Testis (tissue), 5 donors: ENCODE measurements around the gene EIF4G2. TPM values are rescaled to one million over a fixed set of nuclear protein-coding genes. Genes with fewer than 3 reads are reported as not detected.

Experiments
- DNase-seq: peaks from one replicate; pipeline ENCODE4 v3.0.0-alpha.2; 2019
- H3K27ac ChIP-seq, 2 donors: fragments of 200-600 bp; sonication (generic); one replicate each; pipeline ENCODE4 v1.5.1; 2019
- H3K27me3 ChIP-seq: fragments of 200-600 bp; sonication (generic); one replicate; pipeline ENCODE4 v1.5.1; 2019
- H3K36me3 ChIP-seq: fragments of 200-600 bp; sonication (generic); one replicate; pipeline ENCODE4 v1.5.1; 2017; ENCODE audit warnings: low read depth; ENCODE audit errors: missing control alignments
- H3K4me1 ChIP-seq: fragments of 200-600 bp; sonication (generic); one replicate; pipeline ENCODE4 v1.5.1; 2019
- H3K4me3 ChIP-seq, 2 donors: fragments of 200-600 bp; sonication (generic); one replicate each; pipeline ENCODE4 v1.5.1; 2017 to 2019
- H3K9me3 ChIP-seq: fragments of 200-600 bp; sonication (generic); one replicate; pipeline ENCODE4 v1.5.1; 2017
- CTCF ChIP-seq, 3 experiments: fragments of 450-650 bp in 2 of 3; fragments of 200-600 bp in 1 of 3; sonication (generic) in 1 of 3; IDR thresholded peaks; one replicate each; pipeline ENCODE4 v1.5.1; 2016 to 2019; ENCODE audit warnings: antibody characterized with exemption in 3 of 3, mild to moderate bottlenecking in 2 of 3, moderate library complexity in 1 of 3
- POLR2A ChIP-seq: fragments of 450-650 bp; IDR thresholded peaks from one replicate; pipeline ENCODE4 v1.6.1; 2017; ENCODE audit warnings: antibody characterized with exemption, mild to moderate bottlenecking, moderate library complexity
- WGBS, 2 donors: methylation state at CpG; one replicate each; pipeline ENCODE4 v1.1.5; 2018; 5-methylcytosine and 5-hydroxymethylcytosine counted together
- intact Hi-C: fragments of 100-400 bp; cut with DNase I; formaldehyde crosslinking; loops from one replicate; pipeline ENCODE4 v1.15.1; 2023; ENCODE audit warnings: low total_unique reads
- long read RNA-seq, 2 donors: transcript quantifications; one replicate each; lab custom pipeline, GENCODE V29; 2026
- polyA plus RNA-seq: library from polyadenylated mRNA; stranded (reverse); fragments of 350-450 nt; fragmentation: Illumina TruSeq; extraction: RNeasy Lipid Tissue Mini Kit (QIAGEN cat#74804); gene quantifications from one replicate; pipeline ENCODE4 v1.2.3, GENCODE V29; 2014; ENCODE audit warnings: low read depth, low replicate concordance; ENCODE audit not compliant: insufficient read depth
- total RNA-seq, 2 donors: library from RNA; depleted of rRNA; stranded (reverse); fragments of >200 nt; gene quantifications; one replicate each; pipeline ENCODE4 v1.2.3, GENCODE V29; 2016

The EIF4G2 gene
- total RNA-seq (100 to 1,000 TPM; 451 to 519 TPM), polyA plus RNA-seq (501 TPM)
- long read RNA-seq, donor 1, transcript EIF4G2-228 (2 exons, 523 nt), result minor isoform, 6 of 374 reads
- long read RNA-seq, donor 1, transcript EIF4G2-201 (22 exons, 3,978 nt), result major isoform, 69 of 374 reads
- long read RNA-seq, donor 1, transcript EIF4G2-204 (3 exons, 690 nt), result minor isoform, 8 of 374 reads
- long read RNA-seq, donor 1, partial matches to known transcripts, result 286 of 374 reads
- long read RNA-seq, donor 1, other reads (novel, unspliced or antisense), result 0 of 374 reads
- long read RNA-seq, donor 2, transcript EIF4G2-228 (2 exons, 523 nt), result minor isoform, 13 of 325 reads
- long read RNA-seq, donor 2, transcript EIF4G2-204 (3 exons, 690 nt), result minor isoform, 13 of 325 reads
- long read RNA-seq, donor 2, transcript EIF4G2-201 (22 exons, 3,978 nt), result major isoform, 35 of 325 reads
- long read RNA-seq, donor 2, partial matches to known transcripts, result 260 of 325 reads
- long read RNA-seq, donor 2, other reads (novel, unspliced or antisense), result 0 of 325 reads

GRCh38 chr11:10808553-10809372 is at the start of gene EIF4G2:
TSS of gene EIF4G2 (minus strand) at chr11:10808926.
- intact Hi-C loops, result loop anchor here (5.0 kb wide), 2 partner anchors 49 to 124 kb away; partner anchors contain the start of gene ZBED5

GRCh38 chr11:10857709-10858438 is 49.1 kb upstream of the EIF4G2 start, which contains the start of gene ZBED5:
TSS of gene ZBED5 (minus strand) at chr11:10858053. CDS start at chr11:10854945, 3,108 bp downstream.
- intact Hi-C loops, result loop anchor here (5.0 kb wide), 1 partner anchor 51 kb away; the partner anchor contains the start of gene EIF4G2
- peak within 1 kb of the TSS; percentile 92 to 94 for H3K4me3 ChIP-seq
- TF ChIP-seq CTCF (IDR thresholded peaks at IDR 0.05), result no peak
- TF ChIP-seq POLR2A, result peak; percentile 85
- 0 to 1% methylated on average over 49 to 51 of the region's 59 CpGs for WGBS, 2 donors
- H3K9me3 ChIP-seq, result no peaks in the 10 kb centered on the region
- DNase-seq, result peak; percentile 99
- H3K4me1 ChIP-seq, result peaks cover 15% of the 10 kb centered on the region
- H3K27ac ChIP-seq, result peak within 1 kb of the TSS; percentile 97 to 98
- no peaks in the 10 kb centered on the region for H3K36me3 ChIP-seq
- no peaks in the 10 kb centered on the region for H3K27me3 ChIP-seq

More at GRCh38 chr11:10808553-10809372, at the start of gene EIF4G2:
- Histone ChIP-seq H3K4me1 (peaks cover 16% of the 10 kb centered on the region), H3K4me3 (peak within 1 kb of the TSS; percentile 92 to 100), H3K27me3 (no peaks in the 10 kb centered on the region), H3K9me3 (no peaks in the 10 kb centered on the region), H3K27ac (peak within 1 kb of the TSS; percentile 99 to 100), H3K36me3 (peaks cover 5% of the 10 kb centered on the region)
- peak; percentile 95 for TF ChIP-seq POLR2A
- no peak for TF ChIP-seq CTCF (IDR thresholded peaks at IDR 0.05)
- WGBS, 2 donors, result 0 to 1% methylated on average over 56 to 65 of the region's 65 CpGs
- DNase-seq, result peak; percentile 99

- intact Hi-C loops, result loop anchor here (5.0 kb wide), 1 partner anchor 50 kb away; the partner anchor contains the start of gene EIF4G2
- TF ChIP-seq POLR2A (no peak), CTCF (IDR thresholded peaks at IDR 0.05) (no peak)
- Histone ChIP-seq H3K9me3 (no peaks in the 10 kb centered on the region), H3K27ac (peak overlapping the region; percentile 97 to 98), H3K4me1 (peaks cover 10% of the 10 kb centered on the region), H3K27me3 (no peaks in the 10 kb centered on the region), H3K36me3 (no peaks in the 10 kb centered on the region), H3K4me3 (peak overlapping the region; percentile 92 to 94)
- 1 to 5% methylated on average over 4 to 14 of the region's 14 CpGs for WGBS, 2 donors
- DNase-seq, result peak; percentile 71
These were observed 48.7 kb upstream of the EIF4G2 start for GRCh38 chr11:10857459-10857708.

- H3K9me3 ChIP-seq, result no peaks in the 10 kb centered on the region
- DNase-seq, result no peak
- no peaks in the 10 kb centered on the region for H3K36me3 ChIP-seq
- intact Hi-C loops, result loop anchor here (5.0 kb wide), 1 partner anchor 50 kb away; the partner anchor contains the start of gene EIF4G2
- TF ChIP-seq CTCF (IDR thresholded peaks at IDR 0.05), result no peak
- no peak for TF ChIP-seq POLR2A
- H3K27ac ChIP-seq, result peak overlapping the region; percentile 97 to 98
- peak overlapping the region; percentile 92 to 94 for H3K4me3 ChIP-seq
- no peaks in the 10 kb centered on the region for H3K27me3 ChIP-seq
- H3K4me1 ChIP-seq, result peaks cover 5% of the 10 kb centered on the region
- WGBS, 2 donors, result 1 to 2% methylated on average over 17 of the region's 17 CpGs
These were observed 48.1 kb upstream of the EIF4G2 start for GRCh38 chr11:10856689-10857458.
